Hematopoietic multipotent progenitor cell treated with erythropoietin and hydrocortisone succinate and interleukin-3 and kit ligand, for 8 days (in vitro differentiated cells): ENCODE data around the gene ABCA13.

Source experiments
- DNase-seq: peaks from one replicate; pipeline ENCODE4 v3.0.0-alpha.2; 2015

Gene ABCA13

DNA sequence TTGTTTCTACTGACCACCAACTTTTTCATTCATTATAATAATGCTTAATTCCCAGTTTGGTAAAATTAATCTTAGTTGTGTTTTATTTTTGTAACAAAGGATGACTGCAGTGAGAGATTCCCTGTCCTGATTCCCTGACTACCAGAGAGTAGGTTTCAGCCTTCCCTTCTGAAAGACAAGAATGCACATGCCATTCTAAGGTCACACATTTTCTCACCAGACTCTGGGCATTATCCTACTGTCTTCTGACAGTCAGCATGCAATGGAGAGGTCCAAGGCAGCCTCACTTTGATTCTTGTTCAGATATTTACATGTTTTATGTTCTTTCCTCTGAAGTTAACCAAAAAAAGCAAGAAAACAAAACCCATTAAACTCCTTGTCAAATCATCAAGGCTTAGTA, 380.4 kb downstream of the ABCA13 start:
- no peak for DNase-seq

DNA sequence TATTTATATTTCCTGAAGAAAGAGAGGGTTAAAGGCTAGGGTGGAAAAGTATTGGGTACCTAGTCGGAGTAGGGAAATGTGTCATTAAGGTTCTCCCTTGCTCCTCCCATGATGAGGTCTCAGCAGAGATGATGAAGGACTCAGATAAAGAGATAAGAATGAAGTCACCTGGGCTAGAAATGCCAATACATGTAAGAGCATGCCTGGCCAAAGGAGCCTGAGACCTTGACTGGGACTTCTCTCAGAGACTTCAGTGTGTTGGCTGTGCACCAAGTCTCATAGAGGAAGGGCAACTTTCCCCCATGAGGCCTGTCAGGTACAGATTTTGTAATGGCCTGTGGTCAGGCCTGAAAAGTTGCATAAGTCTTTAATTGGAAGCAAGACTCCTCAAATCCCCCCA, 392.1 kb downstream of the ABCA13 start:
- DNase-seq: no peak

DNA sequence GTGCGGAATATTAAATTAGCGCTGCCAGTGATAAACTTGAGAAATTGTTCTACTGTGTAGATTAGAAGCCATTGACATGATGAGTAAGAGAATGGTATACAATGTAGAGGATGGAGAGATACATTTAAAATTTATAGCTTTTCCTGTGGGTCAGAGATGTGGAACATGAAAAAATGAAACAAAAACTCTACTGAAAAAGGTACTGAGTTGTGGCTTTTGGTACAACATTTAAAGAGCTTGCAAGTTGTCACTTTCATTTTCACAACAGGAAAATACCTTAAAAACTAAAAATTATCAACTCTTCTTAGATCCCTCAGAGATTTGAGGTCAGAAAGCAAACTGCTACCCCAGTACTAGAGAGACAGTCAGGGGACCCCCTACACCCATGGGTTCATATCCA, 404.3 kb downstream of the ABCA13 start:
- DNase-seq: no peak

DNA sequence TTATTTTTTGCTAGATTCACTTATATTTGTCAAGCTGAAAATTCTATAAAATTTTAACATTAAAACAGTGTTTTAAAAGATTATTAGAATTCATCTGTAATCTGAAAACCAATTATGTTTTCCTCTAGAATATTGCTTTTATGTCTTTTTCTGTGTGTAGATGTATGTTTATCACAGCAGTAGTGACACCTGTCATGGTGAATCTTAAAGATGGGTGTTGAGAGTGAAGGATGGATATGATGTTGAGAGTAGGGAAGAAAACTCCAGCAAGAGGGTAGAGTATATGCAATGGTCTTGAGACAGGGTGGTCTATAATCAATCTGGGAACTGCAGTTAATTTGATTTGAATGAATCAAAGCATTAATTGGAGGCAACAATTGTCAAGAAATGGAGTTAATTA, 416.2 kb downstream of the ABCA13 start:
- DNase-seq: no peak

DNA sequence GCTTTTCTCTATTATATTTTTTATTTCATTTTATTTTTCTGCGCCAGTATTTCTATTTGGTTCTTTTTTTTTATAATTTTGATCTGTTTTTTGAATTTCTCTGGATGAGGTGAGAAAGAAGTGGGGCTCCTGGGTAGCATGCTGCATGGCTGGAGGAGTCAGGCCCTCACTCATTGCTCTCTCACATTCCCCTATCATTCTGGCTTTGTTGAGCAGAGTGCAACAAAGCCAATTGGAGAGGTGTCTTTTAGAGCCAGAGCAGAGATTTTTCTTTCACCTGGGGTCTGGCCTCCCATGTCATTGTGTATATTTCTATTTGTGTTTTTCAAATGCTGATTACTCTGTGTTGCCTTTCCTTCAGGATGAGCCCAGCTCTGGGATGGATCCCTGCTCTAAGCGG, 423.1 kb downstream of the ABCA13 start:
- no peak for DNase-seq

DNA sequence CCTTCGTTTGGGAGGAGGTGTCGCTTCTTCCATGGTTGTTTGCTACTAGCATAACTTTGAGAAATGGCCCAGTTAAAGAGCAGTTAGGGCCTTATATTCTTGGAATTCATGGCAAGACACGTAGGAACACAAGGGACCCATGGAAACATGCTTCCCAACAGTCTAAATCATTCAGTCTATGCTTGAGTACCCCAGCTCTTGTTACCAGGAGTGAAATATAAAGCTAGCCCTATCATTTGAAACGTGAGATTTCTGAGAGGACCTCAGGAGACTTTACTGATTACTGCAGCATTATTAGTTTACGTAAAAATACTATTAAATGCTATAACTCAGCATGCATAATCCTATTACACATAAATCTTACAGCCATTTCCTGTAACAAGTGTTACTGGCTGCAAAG, 424.5 kb downstream of the ABCA13 start:
- no peak for DNase-seq

DNA sequence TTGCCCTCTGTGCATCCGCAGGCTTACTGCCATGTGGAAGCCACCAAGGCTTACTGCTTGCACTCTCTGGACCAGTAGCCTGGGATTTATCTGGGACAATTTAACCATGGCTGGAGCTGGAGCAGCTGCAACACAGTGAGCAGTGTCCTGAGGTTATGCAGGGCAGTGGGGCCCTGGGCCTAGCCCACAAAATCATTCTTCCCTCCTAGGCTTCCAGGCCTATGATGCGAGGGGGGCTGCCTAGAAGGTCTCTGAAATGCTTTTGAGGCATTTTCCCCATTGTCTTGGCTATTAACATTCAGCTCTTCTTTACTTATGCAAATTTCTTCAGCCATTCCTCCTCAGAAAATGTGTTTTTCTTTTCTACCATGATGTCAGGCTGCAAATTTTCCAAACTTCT, 439.4 kb downstream of the ABCA13 start:
- no peak for DNase-seq

DNA sequence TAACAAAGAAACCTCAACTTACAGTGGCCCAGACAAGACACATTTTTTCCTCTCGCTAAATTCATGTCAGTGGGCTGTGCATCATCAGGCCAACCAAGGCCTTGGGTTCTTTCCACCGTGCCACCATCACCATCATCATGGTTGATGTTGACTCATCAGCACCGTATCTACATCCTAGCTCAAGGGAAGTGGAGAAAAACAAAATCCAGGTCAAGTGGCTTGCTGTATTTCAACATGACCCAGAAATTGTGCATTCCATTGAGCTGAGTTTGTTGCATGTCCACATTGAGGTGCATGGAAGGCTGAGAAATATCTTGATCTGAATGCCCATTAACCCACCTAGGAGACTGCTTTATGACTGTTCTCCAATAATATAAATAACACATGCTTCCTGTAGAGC, 440.7 kb downstream of the ABCA13 start:
- no peak for DNase-seq

DNA sequence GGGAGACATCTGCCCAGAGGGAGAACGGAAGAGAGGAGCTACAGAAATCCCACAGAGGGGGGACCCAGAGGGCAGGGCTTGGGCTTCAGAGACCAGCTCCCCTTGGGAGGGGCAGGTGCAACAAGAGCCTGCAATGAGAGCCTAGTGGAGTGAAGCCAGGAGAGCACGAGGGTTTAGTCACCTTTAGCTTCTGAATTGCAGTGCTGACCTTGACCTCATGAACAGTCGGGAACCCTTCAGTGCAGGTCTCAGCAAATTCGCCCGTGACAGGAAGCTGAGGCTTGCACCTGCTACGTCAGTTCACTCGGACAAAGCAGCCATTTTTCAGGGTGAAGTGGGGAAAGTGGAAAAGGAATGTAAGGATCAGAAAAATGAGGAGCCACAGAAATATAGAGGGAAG, 446.2 kb downstream of the ABCA13 start:
- no peak for DNase-seq

DNA sequence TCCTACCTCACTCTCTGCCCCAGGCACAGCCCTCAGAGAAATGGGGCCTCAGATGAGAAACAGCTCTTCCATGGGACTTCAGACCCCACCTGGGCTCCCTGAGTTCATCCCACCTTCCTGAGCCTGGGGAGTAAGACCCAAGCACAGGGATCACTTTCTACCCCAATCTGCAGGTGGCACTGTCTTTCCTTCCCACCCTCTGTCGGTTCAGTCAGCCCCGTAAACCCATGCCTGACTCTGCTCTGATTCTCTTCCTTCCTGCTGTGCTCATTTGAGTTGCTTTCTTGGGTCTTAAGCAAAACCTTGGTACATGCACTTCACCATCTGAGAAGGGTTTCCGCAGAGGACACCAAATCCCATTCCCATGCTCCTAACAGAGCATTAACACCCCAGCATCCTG, 446.7 kb downstream of the ABCA13 start:
- no peak for DNase-seq

DNA sequence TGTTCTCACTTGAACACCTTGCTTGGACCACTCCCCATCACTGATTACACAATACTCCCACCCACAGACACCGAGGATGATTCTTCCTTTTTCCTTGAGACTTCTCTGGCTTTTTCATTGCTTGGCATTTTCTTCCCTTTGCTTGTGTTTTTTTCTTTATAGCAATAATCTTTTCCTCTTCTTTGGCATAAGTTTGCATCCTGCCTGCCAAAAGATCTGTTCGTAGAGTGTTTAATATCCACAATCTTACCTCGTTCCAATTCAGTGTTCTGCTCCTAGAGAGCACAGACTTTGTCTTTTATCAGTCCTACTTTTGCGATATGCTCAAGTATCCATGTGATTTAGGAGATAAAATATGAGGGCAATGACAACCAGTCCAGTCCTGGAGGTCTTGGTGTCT, 449.8 kb downstream of the ABCA13 start:
- no peak for DNase-seq

DNA sequence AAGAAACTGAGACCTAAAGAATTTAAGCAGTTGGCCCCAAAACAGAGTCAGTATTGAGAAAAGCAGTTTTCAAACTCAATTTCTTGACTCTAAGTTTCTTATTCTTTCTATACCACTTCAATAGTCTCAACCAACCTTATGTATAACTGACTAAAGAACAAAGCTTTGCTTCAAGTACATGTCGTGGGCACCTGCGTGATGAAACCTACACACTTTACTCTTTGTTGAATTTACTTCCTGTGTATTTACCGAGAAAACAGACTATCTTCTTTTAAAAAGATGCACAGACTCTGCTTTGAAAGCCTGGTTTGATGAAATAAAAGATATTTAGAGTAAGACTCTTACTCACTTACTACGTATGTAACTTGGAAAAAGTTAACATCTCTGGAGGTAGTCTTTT, 455.9 kb downstream of the ABCA13 start:
- DNase-seq: no peak

DNA sequence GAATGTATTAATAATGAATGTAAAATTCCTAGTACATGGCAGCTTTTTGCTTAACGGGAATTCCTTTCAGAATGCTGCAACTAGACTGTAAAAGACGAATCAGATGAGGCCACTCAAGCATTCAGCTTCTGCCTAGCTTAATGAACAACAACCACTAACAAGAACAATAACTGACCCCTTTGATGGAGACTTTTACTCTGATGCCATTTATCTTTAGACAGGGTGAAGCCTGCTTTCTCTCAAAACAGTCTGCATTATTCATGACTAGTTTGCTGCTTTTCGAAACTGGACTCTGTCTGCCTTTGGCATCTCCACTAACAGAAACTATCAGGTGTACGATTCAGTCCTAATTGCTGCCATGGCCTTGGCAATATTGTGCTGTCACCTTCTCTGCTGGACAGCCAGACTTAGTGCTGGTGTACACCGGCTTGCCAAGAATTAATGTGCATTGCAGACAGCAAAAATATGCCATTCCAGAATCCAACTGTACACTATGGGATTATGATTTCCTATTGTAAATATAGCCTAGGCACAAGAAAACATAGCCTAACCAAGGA, 457.6 kb downstream of the ABCA13 start:
- DNase-seq: no peak

DNA sequence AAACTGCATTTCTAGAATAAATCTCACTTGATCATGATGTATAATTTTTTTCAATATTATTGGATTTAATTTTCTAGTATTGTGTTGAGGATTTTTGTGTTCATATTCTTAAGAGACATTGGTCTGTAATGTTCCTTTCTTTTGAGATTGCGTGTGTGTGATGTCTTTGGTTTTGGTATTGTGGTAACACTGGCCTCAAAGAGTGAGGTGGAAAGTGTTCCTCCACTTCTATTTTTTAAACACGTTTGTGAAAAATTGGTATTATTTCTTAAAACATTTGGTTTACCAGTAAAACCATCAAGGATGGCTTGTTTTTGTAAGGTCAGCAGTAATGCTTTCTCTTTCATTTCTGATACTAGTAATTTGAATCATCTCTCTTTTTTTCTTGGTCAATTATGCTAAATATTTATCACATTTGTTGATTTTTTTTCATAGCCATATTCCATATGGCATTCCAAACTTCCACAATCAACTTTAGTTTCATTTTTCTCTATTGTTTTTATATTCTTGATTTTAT, 462.9 kb downstream of the ABCA13 start:
- DNase-seq: no peak

DNA sequence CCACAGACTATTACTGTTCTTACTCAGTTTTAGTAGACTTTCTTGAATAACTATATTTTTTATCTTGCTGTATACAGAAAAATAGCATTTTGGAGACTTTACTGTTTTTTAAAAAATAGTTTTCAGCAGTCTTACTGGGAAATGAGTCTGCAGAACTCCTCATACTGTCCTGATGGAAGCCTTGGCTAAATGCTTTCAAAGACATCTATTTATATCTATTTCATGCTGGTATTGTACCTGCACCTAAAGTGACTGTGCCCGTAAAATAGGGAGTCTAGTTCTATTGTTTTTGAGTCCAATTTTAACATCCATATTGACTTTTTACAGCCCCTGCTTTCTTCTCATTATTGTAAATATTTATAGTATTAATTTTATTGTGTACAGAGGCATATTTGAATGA, 464.5 kb downstream of the ABCA13 start:
- DNase-seq: no peak

DNA sequence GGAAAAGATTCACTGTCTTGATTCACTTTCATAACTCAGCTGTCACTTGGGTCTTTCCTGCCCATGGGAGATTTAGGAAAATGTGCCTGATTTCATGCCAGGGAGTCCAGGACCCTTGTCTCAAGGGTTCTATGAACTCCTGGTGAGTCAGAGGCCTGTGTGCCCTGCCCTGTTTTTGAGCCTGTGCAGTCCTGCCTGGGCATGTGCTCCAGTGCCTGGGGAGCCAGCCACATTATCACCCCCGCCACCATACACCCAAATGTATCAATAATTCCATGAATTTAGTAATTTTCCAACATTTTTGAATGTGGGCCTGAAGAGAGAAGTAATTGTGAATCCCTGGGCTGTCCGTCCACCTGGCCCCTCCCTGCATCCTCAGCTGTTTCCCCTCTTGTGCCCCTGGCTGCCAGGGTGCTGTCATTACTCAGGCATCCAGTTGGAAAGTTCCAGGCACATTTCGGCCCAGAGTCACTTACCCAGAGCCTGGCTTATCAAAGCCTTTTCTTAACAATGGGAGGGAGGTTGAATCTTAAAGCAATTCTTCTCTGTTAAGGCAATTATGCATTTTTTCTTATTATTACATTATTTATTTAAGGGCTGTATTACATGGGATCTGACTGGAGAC, 465.2 kb downstream of the ABCA13 start:
- no peak for DNase-seq

DNA sequence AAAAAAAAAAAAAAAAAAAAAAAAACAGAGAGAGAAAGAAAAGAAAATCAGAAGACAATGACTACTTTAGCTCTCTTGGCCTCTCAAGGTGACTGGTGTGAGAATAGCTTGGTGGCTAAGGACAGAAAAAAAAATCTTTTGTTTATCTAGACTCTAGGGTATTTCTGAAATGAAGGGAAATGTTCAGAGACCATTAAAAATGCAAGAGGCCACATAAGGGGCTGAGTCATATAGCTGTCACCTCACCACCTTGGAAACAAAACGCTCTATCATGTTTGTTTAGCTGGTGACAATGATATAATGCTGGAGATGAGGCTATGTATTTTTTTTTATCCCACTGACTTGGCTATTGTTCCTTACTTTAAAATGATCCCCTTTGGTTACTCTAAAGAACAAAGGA, 466.1 kb downstream of the ABCA13 start:
- no peak for DNase-seq

DNA sequence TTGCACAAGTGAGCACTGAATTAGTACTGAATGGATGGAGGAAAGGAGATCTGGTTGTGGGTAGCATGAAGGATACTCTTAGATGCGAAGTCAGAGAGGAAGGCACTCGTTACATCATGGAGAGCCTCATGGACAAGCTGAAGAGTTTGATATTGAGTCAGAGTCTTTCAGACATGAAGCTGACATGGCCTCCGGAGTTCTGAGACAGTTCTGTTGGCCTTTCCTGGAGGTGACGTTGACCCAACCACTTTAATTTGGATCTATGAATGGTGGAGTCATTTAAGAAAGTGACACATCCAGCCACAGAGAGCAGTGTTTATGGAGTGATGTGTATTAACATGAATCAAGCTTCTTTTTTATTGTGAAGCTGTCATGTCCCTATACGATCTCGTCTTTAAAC, 466.8 kb downstream of the ABCA13 start:
- DNase-seq: no peak

DNA sequence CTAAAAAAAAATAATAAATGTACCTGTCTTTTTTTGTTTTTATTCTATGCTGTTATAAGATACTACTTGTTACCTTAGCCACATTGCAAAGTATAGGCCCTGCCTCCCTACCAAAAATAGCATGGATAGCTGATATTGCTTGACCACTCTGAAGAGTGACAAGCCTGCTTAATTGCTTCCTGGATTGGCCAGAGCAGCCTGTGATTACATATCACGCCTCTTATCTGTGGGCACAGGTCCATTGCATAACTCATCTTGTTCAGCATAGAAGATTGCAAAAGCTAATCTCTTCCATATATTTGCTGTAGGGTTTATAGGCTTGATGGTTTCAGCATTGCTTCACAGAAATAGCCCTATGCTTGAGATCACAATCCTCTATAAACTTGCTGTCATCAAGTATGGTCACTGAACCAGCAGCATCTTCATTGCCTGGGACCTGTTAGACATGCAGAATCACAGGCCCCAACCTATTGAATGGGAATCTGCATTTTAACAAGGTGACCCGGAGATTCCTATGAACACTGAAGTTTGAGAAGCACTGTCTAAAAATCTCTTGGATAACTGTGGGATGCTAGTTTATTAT, 472.3 kb downstream of the ABCA13 start:
- DNase-seq: peak; percentile 1

DNA sequence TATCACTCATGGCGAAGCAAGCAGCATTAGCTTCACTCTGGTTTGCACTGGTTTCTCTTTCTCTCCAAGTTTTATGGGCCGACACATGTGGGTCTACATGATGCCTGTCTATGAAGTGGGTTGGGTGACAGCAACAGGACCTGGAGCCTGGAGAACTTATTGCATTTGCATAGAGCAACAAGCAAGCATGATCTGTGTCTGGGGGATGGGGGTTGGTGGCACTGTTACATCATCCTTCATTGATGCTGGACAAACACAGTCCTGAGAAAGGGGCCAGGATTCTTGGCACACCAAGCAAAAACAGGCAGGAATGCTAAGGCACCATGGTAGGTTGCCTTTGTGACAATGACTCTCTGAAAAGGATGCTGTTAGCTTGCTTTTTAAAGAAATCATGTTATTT, 486.9 kb downstream of the ABCA13 start:
- DNase-seq: no peak

DNA sequence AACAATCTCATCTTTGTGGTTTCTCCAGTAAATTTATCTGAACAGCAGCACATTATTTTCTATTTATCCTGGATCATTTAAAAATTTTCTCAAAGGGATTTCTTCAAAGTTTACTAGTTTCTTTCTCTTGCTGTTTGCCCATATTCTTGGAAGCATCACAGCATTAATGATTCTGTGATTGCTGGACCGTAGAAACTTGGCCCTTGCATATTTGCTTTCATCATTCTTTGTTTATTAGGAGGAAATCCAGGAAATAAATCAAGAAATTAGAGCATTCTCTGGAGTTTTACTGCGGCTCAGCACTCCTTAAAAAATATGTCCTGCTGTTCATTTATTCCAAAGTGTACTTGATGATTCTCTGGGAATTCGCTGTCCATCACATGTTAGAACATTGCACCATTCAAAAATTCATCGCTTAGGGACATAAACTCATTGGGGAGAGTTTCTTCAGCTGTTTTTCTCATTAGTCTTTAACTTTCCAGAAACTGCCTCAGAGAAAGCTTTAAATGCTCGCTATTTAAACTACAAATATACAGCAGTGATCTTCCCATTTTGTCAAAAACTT, 489.1 kb downstream of the ABCA13 start:
- no peak for DNase-seq

DNA sequence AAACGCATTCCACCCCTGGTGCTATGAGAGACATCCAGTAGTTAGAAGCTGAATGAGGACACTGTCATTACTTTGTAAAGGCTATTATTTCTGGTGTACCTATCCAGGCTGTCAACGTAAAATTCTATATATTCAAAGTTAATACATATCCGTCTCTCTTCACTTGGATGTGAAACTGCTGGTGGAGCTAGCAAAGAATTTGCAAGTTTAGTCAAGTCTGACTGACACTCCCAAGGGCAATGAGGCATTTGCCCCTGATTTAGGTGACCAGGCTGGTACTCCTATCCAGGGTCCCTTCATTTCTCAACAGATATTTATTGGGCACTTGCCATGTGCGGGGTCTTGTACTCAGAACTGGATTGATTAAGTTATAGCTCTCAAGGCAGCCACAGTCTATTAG, 493.0 kb downstream of the ABCA13 start:
- no peak for DNase-seq

DNA sequence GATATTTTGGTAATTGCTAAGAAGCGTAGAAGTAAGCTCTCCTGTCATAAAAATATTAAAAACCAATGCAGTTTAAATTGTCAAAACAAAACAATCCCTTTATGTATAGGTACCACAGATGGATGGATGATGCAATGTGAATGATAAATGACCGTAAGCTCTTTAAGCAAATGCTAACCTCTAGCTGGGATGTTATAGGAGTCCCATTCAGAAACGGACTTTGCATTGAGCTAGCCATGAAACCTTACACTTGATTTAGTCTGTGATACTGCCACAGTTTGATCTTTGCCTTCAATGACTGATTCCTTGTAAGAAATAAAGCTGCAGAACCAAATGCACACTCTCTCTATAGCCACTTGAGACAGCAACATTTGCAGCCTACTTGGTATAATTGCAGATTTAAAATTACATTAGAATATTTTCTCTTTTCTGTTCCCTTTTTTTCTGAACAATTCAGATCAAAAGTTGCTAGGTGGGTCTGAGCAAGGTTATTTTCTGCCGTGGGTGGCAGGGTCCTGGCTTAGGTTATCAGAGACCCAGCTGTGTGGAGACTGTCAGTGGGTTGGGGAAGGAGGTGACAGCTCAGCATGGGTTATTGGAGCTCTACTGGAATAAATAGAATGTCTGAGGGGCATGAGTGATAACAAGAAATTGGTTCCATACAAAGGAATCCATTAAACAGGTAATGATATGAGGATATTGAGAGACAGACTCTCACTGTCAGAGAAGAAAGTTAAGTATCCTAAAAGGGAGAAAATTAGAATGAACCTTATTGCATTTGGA, 494.3 kb downstream of the ABCA13 start:
- DNase-seq: no peak

DNA sequence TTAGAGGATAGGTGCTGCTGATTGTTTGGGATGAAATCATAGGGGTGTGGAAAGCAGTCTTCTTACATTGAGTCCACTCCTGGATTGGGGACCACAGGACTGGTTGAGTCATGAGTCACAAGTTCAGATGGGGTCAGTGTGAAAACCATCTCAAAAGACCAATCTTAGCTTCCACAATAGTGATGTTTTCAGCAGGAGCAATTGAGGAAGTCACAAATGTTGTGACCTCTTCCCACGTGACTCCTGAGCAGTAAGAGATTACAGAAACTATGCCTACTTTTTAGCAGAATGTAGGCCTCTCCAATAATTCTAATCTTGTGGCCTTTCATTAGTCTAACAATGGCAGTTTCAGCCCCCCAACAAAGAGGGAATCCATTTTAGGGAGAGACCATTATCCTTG, 496.1 kb downstream of the ABCA13 start:
- no peak for DNase-seq
